DMS79 (cell line): ENCODE measurements around the gene IFIT1.
"Not testable (repeated sequence)": the region's sequence is repeated elsewhere in the genome, so short reads cannot be mapped to it uniquely, and the experiment has no call there.

ENCODE experiments used
- DNase-seq: peaks from one replicate; lab custom pipeline; 2025; lab: John Stamatoyannopoulos, UW

The IFIT1 gene, protein sequence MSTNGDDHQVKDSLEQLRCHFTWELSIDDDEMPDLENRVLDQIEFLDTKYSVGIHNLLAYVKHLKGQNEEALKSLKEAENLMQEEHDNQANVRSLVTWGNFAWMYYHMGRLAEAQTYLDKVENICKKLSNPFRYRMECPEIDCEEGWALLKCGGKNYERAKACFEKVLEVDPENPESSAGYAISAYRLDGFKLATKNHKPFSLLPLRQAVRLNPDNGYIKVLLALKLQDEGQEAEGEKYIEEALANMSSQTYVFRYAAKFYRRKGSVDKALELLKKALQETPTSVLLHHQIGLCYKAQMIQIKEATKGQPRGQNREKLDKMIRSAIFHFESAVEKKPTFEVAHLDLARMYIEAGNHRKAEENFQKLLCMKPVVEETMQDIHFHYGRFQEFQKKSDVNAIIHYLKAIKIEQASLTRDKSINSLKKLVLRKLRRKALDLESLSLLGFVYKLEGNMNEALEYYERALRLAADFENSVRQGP

DNA sequence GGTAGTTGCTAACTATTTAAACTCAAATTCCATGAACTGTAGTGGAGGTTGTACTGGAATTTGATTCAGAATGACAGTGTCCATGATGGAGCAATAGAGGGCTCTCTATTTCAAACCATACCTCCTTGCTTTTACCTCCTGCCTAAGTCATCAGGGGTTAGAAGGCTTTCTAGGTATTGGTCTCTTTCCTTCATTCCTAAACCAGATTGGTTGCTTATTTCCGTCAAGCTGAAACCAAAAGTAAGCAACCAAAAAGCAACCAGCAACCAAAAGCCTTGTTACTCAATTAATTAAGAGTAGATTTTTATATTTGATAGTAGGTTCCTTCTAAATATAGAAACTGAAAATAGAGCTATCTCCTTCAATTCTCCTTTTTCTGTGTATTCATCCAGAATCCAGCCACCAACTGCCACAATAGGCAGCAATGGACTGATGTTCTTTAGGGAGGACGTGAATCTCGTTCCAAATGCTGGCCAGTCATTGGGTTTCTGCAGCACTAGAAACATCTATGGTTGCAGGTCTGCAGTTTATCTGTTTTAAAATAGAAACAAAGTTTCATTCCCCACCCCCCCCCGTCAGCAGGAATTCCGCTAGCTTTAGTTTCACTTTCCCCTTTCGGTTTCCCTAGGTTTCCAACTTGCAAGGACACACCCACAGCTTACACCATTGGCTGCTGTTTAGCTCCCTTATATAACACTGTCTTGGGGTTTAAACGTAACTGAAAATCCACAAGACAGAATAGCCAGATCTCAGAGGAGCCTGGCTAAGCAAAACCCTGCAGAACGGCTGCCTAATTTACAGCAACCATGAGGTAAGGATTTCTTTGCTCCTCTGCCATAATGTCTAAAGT, at the start of gene IFIT1:
IFIT1 (plus strand) TSS at position 717 of the 850 bp plus-strand sequence; CDS start at position 807, 90 bp downstream.
- DNase-seq: no peak

DNA sequence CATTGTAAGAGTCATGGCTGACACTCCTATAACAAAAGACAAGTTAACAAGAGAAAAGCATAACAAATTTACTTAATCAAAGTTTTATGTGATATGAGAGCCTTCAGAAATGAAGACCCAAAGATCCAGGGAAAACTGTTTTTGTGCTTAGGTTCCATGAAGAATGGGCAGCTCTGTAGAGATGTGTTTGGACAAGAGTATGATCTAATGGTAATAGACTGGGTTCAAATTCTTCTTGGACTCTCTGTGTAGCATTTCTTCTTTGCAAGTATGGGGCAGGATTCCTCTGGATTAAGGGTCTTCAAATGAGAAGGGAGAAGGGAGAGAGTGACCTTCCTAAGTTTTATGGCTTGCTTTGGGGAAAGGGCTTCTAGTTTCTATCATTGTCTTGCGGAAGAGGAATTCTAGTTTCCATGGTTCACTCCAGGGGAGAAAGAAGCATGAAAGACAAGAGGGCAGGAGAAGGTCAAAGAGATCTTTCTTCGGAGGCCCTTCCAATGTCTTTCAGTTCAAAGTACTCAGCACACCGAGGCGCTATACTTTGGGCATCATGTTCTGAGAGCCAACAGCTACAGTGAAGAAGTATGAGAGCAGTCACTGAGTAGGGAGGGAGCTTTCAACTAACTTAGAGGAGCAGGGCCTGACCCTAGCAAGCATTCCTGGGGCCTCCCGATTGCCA, 49.2 kb upstream of the IFIT1 start:
- DNase-seq: no peak

DNA sequence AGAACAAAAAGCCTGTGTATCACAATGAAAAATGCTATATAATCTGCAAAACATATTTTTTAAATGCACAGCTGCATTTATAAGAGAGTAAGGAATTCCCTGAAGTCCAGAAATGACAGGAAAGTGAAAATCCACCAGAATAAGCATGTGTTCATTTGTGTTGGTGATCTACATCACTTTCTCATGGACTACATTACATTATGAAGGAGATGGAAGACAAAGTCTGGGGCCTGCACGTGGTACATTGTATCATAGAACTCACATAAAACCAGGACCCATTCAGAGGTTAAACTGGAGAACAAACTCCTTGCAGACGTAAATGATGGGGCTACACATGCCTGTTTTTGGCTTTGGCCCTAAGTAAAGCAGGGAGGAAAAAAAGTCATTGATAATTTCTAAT, 48.3 kb upstream of the IFIT1 start:
- DNase-seq: no peak

DNA sequence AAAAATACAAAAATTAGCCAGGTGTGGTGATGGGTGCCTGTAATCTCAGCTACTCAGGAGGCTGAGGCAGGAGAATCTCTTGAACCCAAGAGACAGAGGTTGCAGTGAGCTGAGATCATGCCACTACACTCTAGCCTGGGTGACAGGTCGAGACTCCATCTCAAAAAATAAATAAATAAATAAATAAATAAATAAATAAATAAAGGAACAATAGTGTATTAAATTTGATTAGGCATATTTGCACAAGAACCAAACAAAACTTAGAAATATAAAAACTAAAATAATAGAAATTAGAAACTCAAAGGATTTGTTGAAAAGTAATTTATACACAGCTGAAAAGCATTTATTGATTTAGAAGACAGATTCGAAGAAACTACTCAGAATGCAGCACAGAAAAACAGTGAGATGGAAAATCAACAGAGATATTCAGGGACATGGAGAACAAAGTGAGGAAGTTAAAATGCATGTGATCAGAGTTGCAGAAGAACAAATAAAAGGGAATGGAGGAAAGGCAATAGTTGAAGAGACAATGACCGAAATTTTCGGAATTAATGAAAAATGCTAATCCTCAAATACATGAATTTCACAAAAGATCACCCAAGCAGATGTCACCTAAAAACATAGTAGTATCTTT, 46.9 kb upstream of the IFIT1 start:
- no peak for DNase-seq

DNA sequence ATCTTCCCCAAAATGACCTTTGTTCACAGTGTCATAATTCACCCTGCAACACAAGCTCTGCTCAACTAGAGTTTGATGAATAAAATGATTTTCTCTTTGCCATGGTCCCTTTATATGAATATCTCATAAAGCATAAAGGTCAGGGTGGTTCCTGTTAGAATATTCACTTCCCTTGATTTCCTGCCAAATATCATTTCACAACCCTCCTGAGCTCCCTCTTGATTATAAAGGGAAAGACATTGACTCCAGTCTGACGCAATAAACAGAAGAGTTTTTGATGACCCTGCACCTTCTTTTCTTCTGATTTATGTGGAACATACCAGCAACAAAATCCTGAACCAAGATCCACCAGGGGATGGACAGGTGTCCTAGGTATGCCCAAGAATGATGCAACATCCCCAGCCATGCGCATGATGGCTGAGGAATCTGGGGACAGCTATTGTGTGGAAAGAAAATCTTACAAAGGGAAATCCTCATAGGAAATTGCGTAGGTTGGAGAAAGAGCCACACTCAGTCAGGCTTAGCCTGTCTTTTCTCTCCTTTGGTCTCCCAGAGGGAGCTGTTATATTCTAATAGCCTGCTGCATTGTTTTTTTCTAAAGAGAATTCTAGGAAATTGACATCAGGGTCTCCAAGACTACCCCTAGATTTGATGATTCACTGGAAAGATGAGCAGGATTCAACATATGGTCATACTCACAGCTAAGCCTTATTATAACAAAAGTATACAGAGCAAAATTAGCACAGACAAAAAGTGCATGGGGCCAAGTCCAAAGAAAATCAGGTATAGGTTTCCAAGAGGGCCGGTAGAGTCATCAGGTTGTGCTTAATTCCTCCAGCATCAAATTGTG, 45.8 kb upstream of the IFIT1 start:
- DNase-seq: no peak

DNA sequence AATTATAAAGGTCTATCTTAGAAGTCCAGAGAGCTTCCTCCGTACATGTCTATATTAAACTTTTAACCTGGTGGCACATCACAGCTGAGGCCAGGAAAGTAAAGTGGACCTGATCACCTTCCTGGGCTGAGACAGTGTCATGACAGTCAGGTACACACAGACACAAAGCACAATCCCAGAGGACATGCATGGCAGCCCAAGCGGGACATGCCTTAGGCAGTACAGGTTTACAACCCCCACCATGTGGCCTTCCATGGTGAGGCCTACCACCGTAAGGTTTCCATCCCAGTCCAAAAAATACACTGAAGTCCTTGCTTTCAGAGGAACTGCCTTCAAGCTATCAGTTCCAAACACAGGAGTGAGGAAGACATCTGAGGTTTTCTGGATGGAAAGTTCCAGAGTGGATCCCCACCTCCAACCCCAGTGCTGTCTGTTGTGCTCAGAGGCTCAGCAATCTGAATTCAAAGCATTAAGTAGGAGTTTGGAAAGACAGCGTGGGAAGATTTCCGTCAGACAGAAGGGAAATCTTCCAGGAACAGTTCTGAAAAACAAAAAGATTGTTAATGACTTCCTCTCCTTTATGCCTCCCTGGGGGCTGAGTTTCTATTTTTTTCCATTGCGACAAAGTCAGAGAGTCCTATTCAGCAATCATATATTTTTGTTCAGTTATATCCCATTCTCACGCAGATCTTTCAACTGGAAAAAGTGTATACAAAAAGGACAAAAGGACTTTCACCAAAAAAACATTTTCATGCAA, 44.5 kb upstream of the IFIT1 start:
- no peak for DNase-seq

DNA sequence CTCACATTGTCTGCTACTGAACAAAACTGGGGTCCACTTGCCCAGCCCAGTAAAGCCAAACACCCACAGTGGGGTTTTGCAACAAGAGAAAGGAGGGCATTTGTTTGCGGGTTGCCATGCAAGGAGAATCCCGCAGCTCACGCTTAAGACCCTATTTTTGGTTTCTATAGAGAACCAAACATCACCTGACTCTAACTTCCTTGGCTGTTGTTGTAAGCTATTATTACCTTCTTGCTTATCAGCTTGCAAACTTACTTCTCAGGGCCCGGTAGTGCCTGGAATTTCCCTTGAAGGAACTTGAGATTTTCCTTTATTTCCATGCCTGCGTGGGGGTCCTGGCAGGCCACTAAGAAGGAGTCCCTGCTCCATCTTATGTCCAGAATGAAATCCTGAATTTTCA, 43.9 kb upstream of the IFIT1 start:
- DNase-seq: no peak

DNA sequence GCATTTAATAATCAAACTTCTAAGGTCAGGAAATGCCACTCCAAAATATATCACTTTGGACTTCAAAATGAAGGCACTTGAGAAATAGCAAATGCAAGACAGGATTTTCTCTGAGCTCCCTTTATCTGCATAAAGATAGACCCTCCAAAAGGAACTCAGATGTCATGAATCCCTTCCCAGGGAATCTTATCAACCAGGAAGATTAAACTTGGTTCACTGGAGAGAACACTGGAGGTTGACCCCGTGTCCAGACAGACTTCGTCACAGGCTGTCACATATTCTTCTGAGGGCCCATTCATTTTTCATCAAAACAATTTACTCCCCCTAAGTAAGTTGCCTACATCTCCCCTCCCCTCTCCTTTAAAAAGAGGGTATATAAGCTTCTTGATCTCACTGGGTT, 43.4 kb upstream of the IFIT1 start:
- no peak for DNase-seq

DNA sequence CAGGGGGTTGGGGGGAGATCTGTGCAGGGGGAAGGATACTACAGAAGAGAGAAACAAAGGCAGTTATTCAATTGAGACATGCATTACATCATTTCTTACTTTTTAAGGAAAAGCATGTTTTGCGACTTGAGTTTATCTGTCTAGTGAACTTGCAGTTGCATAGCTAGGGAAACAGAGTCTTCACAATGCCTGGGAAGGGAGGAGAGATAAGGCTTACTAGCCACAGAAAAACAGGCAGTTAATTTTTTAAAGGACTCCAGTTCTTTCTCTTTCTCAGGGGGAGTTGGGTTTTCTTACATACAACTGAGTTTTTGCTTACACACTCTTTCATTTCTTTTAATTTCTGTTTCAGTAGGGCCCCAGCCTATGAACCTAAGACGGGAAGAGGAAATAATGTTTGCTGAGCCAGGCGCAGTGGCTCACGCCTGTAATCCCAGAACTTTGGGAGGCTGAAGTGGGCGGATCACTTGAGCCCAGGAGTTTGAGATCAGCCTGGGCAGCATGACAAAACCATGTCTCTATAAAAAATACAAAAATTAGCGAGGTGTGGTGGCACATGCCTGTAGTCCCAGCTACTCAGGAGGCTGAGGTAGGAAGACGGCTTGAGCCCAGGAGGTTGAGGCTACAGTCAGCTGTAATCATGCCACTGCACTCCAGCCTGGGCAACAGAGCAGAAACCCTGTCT, 41.6 kb upstream of the IFIT1 start:
- DNase-seq: not testable (repeated sequence)

DNA sequence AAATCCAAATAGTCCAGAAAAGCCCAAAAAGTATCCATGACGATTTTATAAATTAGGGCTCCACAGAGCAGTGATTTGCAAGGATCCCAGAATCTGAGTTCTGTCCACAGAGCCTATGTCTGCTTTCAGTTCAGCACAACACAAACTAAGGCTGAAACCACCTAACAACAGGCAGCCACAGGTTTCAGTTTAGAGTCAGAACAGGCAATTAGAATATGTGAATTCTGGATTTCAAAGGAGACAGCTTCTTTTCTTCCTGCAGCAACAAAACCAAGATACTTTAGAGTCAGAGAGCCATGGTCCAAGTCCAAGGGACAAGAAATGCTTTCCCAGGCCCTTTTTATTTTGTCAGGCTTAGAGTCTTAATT, 41.0 kb upstream of the IFIT1 start:
- no peak for DNase-seq

DNA sequence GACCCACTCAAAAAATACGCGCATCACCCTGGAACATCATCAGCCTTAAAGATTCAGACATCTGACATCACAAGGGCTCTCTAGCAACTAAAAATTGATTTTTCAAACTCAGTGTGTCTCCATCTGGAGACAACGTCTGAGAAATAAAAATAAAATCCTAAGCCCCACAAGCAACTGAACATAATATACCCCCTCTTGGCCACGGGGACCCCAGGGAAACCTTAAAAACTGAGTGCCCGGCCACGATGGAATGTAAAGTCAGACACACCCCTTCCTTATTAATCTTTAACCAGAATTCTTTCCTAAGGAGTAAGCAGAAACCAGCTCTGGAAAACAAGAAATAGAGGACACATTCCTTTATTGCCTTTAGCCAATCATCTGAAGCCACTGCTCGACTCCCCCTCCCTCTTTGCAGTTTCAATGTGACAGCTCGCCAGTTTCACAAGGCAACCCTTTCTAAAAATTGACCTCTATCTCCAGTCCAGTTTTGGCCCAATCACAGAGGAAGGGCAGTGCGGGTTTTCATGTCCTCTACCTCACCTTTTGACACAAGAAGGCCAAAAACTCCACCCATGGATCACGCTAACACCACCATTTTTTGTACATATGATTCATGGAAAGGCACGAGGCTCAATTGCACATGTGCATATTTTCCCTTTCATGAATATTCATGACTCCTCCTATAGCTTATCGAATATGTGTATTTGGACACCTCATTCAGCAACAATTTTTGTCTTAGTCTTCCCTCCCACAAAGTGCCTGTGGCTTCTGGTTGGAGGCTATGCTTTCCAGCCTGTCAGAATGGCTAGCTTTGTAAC, 40.4 kb upstream of the IFIT1 start:
- no peak for DNase-seq

DNA sequence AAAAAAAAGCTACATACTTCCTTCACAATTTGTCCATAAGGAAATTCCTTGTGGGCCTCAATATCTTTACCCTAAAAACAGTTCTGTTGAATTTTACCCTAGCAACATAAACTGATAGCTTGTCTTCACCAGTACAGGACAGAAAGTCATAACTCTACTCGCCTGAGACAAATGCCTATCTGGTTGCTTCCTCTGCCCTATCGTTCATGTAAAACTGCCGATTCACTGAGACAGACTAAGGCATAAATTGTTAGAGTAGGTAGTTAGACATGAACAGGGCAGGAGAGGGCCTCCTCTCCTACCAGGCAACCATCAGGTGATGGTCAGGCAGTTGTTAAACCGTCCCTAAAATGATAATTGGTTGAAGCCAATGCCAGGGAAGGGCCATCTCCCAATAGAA, 39.6 kb upstream of the IFIT1 start:
- DNase-seq: no peak

DNA sequence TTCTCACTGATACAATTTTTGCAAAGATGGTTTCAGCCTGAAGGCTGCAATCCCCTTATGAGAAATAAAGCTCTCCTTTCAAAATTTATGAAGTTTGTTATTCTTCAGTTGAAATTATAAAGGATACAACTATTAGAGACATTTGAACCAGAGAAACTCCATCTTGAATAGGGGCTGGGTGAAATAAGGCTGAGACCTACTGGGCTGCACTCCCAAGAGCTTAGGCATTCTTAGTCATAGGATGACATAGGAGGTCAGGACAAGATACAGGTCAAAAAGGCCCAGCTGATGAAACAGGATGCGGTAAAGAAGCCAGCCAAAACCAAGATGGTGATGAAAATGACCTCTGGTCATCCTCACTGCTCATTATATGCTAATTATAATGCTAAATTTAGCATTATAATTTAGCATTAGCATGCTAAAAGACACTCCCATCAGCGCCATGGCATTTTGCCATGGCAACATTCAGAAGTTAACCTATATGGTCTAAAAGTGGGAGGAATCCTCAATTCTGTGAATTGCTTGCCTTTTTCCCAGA, 37.0 kb upstream of the IFIT1 start:
- DNase-seq: no peak

DNA sequence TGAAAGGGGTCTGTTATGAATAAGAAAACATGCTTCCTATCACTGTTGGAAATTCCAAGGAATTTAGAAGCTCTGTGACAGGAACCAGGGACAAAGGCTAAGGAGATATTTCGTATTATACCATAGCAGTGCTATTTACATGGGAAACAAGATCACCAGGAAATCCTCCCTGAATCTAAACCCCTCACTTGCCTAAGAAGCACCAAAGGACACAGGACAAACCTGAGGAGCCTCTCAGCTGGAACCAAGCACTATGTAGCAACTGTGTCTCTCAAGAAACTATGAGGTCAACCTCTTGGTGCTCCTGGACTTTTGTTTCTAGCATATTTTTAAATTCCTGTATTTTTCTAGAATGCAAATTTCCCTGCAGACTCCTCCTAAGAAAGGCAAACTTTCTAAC, 35.3 kb upstream of the IFIT1 start:
- no peak for DNase-seq

DNA sequence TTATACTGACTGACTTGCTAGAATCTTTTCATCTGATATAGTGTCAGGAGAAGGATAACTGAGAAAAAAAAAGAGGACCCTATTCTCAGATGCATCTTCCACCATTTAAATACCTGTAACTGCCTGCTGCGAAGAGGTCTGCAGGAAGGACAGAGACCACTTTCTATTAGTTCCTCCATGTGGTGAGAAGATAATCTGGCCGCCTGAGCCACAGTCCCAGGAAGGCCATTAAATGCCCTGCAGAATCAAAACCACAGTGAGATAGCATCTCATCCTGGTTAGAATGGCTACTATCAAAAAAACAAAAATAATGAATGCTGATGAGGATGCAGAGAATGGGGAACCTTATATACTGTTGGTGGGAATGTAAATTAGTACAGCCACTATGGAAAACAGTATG, 34.4 kb upstream of the IFIT1 start:
- no peak for DNase-seq

DNA sequence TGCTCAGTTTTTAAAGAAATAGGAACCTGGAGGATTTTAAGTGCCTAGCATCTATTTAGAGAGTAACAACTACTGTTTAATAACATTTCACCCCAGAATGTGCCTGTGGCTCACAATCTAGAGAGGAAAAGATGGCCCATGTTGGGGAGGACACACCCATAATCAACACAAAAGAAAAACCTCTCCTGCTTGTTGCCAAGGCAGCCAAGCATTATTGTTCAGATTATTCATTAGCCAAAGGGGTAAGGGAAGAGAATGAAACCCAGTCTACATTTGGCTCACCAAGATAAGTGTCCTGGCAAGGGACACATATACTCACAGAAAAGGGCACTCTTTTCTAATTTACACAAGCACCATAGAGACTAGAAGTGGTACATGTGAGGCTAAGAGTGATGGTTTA, 32.3 kb upstream of the IFIT1 start:
- DNase-seq: no peak

DNA sequence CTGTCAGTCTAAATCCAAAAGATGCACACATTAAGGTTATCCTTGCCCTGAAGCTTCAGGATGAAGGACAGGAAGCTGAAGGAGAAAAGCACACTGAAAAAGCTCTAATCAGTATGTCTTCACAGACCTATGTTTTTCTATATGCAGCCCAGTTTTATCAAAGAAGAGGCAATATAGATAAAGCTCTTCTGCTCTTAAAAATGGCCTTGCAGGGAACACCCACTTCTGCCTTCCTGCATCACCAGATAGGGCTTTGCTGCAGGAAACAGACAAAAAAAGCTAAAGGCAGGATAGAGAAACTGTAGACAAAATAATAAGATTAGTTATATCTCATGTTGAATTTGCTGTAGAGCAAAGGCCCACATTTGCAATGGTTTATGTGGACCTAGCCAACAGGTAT, 29.5 kb upstream of the IFIT1 start:
- no peak for DNase-seq

DNA sequence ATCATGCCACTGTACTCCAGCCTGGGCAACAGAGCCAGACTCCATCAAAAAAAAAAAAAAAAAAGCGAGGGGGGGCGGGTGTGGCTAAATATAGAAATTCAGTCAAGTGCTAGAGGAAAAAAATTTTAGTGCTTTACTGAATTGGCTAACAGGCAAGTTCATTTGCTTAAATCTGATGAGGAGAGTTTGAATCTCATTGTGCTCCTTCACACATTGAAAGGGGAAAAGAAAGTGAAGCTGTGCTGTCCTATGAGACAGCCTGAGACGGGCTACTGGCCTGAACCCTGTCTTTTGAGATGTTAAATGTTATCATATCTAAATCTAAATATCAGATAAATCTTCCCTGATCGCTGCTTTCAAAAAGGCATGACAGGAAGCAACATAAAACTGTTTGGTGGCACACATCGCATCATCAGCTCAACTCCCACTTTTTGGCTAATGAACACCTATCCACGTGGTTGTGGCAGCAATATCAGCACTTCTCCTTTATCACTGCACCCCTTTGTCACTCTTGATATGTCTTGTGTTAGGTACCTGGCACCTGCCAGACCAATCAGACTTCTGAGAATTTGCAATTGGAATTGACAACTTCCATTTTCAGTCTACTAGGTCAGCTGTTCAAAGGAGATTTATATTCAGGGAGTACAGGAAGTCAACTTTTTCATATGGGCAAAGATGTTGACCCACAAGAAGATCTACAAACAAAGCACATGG, 28.5 kb upstream of the IFIT1 start:
- no peak for DNase-seq
